ENCODE measurements around the gene TUBGCP2. TPM values are rescaled to one million over a fixed set of nuclear protein-coding genes. Genes with fewer than 3 reads are reported as not detected.
"Not testable (repeated sequence)": the region's sequence is repeated elsewhere in the genome, so short reads cannot be mapped to it uniquely, and the experiment has no call there.

Gene TUBGCP2
- total and polyA plus RNA-seq, 2 experiments from 2014 or later, result 52.3 to 70.2 TPM

DNA sequence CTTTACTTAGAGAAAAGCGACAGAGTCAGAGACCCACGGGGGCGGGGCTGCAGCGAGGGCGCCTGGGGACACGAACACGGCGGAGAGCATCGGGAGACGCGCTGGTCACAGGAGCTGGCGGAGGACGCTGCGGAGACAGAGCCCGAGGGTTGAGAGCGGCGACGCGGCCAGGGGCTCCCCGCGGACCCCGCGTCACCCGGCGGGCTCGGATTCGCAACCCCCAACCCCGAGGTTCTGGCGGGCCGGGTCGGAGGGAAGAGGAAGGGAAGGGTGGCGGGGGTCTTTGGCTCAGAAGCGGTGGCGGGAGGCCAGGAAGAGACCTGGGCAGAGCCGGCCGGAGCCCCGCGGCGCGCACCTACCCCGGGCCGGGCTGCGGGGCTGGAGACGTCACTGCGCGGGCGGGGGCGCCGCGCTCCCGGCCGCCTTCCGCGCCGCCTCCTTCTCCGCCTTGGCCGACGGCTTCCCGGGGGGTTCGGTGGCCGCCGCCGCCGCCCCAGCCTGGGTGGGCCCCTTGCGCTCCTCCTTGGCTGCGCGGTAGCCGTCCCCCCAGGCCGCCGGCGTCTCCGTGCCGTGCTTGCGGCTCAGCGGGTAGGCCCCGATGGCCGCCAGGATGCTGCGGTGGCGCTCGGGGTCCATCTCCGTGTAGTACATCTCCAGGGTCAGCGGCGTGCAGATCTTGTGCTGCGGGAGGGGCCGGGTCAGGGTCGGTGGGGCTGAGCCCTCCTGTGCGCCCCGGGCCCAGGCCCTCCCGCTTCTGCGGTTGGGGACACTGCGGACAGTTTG lies 17.0 kb upstream of the TUBGCP2 start:
- peak overlapping the region; percentile 28 for H3K4me3 ChIP-seq
- no peak overlapping the region for H3K27ac ChIP-seq
- H3K4me1 ChIP-seq (ENCODE audit: low read depth), result peaks cover 2% of the 10 kb centered on the region
- H3K27me3 ChIP-seq, result peaks cover 50% of the 10 kb centered on the region
- TF ChIP-seq, protein P1, sequence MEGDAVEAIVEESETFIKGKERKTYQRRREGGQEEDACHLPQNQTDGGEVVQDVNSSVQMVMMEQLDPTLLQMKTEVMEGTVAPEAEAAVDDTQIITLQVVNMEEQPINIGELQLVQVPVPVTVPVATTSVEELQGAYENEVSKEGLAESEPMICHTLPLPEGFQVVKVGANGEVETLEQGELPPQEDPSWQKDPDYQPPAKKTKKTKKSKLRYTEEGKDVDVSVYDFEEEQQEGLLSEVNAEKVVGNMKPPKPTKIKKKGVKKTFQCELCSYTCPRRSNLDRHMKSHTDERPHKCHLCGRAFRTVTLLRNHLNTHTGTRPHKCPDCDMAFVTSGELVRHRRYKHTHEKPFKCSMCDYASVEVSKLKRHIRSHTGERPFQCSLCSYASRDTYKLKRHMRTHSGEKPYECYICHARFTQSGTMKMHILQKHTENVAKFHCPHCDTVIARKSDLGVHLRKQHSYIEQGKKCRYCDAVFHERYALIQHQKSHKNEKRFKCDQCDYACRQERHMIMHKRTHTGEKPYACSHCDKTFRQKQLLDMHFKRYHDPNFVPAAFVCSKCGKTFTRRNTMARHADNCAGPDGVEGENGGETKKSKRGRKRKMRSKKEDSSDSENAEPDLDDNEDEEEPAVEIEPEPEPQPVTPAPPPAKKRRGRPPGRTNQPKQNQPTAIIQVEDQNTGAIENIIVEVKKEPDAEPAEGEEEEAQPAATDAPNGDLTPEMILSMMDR (IDR thresholded peaks at IDR 0.05; ENCODE audit: low read depth, low read length), result no peak
- DNase-seq (ENCODE audit: low read depth in 1 of 2, low spot score in 1 of 2), result peak in 1 of 2 donors; percentile 43
- no peaks in the 10 kb centered on the region for H3K9me3 ChIP-seq (ENCODE audit: low read depth)
- no peaks in the 10 kb centered on the region for H3K36me3 ChIP-seq

DNA sequence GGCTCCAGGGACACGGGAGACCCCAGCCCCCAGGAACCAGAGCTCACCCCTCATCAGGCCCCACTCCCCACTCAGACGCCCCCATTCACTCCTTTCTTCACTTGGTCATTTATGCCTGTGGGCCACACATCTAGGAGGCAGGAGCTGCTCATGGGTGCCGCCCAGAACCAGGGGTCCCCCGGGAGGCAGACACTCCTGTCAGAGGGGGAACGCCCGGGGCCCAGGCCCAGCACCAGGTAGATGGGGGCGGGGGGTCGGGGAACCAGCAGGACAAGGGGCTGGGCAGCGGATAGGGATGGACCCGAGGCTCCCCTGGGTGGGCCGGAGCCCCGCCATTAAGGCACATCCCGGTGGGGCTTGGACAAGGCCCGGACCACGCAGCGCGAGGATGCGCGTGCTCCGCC lies 16.2 kb upstream of the TUBGCP2 start:
- Histone ChIP-seq H3K9me3 (ENCODE audit: low read depth) (no peaks in the 10 kb centered on the region), H3K27me3 (peaks cover 50% of the 10 kb centered on the region), H3K27ac (no peak overlapping the region), H3K36me3 (no peaks in the 10 kb centered on the region), H3K4me1 (ENCODE audit: low read depth) (peaks cover 2% of the 10 kb centered on the region), H3K4me3 (no peak overlapping the region)
- no peak for DNase-seq (ENCODE audit: low read depth in 1 of 2, low spot score in 1 of 2)
- TF ChIP-seq, protein P1 (IDR thresholded peaks at IDR 0.05; ENCODE audit: low read depth, low read length), result no peak

DNA sequence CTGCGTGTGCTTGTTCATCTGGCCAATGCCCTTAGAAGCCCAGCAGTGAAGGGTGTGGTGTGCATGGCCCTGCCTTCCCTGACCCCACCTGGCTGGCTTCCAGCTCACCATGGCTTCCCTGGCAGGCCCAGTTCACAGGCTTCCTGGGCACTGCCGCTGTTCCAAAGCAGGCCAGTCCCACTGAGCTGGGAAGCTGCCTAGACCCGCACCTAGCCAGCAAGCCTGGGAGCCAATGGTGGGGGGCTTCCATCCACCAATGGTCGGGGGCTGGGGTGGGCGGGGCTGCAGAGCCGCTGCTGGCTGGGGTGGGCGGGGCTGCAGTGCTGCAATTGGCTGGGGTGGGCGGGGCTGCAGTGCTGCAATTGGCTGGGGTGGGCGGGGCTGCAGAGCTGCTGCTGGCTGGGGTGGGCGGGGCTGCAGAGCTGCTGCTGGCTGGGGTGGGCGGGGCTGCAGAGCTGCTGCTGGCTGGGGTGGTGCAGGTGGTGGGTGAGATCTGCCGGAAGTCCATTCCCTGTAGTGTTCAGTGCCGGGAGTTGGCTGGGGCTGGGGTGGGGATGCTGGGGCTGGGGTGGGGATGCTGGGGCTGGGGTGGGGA lies 15.6 kb upstream of the TUBGCP2 start:
- Histone ChIP-seq H3K36me3 (no peaks in the 10 kb centered on the region), H3K4me1 (ENCODE audit: low read depth) (peaks cover 2% of the 10 kb centered on the region), H3K4me3 (peak overlapping the region; percentile 15), H3K9me3 (ENCODE audit: low read depth) (no peaks in the 10 kb centered on the region), H3K27me3 (peaks cover 46% of the 10 kb centered on the region), H3K27ac (no peak overlapping the region)
- TF ChIP-seq, protein P1 (IDR thresholded peaks at IDR 0.05; ENCODE audit: low read depth, low read length), result no peak
- DNase-seq (ENCODE audit: low read depth in 1 of 2, low spot score in 1 of 2), result peak; percentile 59 to 81

DNA sequence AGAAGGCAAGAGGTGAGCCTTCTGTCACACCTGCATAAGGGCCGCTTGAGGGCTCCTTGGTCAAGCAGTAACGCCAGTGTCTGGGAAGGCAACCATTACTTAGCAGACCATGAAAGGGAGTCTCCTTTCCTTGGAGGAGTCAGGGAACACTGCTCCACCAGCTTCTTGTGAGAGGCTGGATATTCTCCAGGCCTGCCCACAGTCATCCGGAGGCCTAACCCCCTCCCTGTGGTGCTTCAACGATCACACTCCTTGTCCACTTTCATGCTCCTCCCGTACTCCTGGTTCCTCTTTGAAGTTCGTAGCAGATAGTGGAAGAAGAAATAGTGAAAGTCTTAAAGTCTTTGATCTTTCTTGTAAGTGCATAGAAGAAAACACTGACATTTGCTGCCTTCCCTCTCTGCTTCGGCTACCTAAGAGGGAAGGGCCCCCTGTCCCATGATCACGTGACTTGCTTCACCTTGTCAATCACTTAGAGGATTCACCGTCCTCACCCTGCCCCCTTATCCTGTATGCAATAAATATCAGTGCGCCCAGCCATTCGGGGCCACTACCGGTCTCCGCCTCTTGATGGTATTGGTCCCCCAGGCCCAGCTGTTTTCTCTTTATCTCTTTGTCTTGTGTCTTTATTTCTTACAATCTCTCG lies 13.5 kb upstream of the TUBGCP2 start:
- not testable (repeated sequence) for H3K36me3 ChIP-seq; H3K27ac ChIP-seq; H3K4me3 ChIP-seq; DNase-seq (ENCODE audit: low read depth in 1 of 2, low spot score in 1 of 2); H3K4me1 ChIP-seq (ENCODE audit: low read depth); H3K9me3 ChIP-seq (ENCODE audit: low read depth)
- peaks cover 25% of the 10 kb centered on the region for H3K27me3 ChIP-seq

DNA sequence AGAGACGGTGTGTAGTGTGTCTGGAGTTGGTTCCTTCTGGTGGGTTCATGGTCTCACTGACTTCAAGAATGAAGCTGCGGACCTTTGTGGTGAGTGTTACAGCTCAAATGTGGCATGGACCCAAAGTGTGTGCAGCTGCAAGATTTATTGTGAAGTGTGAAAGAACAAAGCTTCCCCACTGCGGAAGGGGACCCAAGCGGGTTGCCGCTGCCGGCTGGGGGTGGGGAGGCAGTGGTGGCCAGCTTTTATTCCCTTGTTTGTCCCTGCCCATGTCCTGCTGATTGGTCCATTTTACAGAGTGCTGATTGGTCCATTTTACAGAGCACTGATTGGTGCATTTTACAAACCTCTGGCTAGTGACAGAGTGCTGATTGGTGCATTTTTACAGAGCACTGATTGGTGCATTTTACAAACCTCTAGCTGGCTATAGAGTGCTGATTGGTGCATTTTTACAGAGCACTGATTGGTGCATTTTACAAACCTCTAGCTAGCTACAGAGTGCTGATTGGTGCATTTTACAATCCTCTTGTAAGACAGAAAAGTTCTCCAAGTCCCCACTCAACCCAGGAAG lies 12.3 kb upstream of the TUBGCP2 start:
- not testable (repeated sequence) for H3K27ac ChIP-seq; H3K36me3 ChIP-seq; H3K4me1 ChIP-seq (ENCODE audit: low read depth); DNase-seq (ENCODE audit: low read depth in 1 of 2, low spot score in 1 of 2); H3K4me3 ChIP-seq; H3K9me3 ChIP-seq (ENCODE audit: low read depth)
- H3K27me3 ChIP-seq, result peaks cover 12% of the 10 kb centered on the region

DNA sequence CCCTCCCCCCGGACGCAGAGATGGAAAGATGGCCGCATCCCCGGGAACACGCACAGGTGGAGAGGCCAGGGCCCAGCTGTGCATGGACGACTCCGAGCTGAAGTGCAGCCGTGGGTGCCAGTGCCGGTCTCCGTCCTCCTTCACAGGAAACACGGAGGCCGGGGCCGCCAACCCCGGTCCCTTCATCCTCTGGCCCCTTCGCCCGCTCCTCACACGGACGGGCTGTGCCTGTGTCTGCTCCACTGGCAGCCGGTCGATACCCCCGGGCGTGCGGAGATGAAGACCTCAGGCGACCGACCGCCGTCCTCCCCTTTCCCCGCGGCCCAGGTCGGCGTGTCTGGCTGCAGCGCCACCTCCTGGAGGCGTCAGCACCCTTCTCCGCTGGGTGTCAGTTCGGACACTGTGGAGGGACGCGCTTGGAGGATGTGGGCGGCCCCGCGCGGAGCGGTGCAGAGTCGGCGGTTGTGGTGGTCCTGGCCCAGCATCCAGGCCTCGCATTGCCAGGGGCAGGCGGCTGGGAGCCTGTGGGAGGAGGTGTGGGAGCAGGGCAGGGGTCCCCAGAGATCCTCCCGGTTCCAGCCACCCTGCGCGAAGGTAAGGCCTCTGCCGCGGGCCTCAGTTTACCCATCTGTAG lies 9.9 kb upstream of the TUBGCP2 start:
- peak overlapping the region; percentile 24 for H3K4me3 ChIP-seq
- no peaks in the 10 kb centered on the region for H3K4me1 ChIP-seq (ENCODE audit: low read depth)
- peak; percentile 65 to 87 for DNase-seq (ENCODE audit: low read depth in 1 of 2, low spot score in 1 of 2)
- H3K36me3 ChIP-seq, result no peaks in the 10 kb centered on the region
- no peaks in the 10 kb centered on the region for H3K27me3 ChIP-seq
- H3K9me3 ChIP-seq (ENCODE audit: low read depth), result no peaks in the 10 kb centered on the region
- H3K27ac ChIP-seq, result no peak overlapping the region
- TF ChIP-seq, protein P1 (IDR thresholded peaks at IDR 0.05; ENCODE audit: low read depth, low read length), result peak; percentile 78

Data from cardiac muscle cell (in vitro differentiated cells and primary cell).